Upper lobe of left lung (tissue), 6 donors: ENCODE measurements around the gene RILPL2. TPM values are rescaled to one million over a fixed set of nuclear protein-coding genes. Genes with fewer than 3 reads are reported as not detected.
"Not testable (repeated sequence)": the region's sequence is repeated elsewhere in the genome, so short reads cannot be mapped to it uniquely, and the experiment has no call there.

Source experiments
- ATAC-seq, 2 donors: fragments of 200-7000 bp; cut with Tn5 transposase; one replicate each; pipeline ENCODE4 v1.9.1; 2022; ENCODE audit warnings: mild to moderate bottlenecking in 2 of 2, moderate library complexity in 2 of 2; ENCODE audit not compliant: low FRiP score in 2 of 2
- DNase-seq, 2 donors: peaks; one replicate each; pipeline ENCODE4 v3.0.0-alpha.2; 2019 to 2020
- H3K27ac ChIP-seq, 4 donors: fragments of 200-600 bp; sonication (generic); one replicate each; pipeline ENCODE4 v1.5.1; 2016 to 2019
- H3K27me3 ChIP-seq, 4 donors: fragments of 200-600 bp; sonication (generic); one replicate each; pipeline ENCODE4 v1.5.1; 2017 to 2019
- H3K36me3 ChIP-seq, 4 donors: fragments of 200-600 bp; sonication (generic); one replicate each; pipeline ENCODE4 v1.5.1; 2016 to 2019
- H3K4me1 ChIP-seq, 4 donors: fragments of 200-600 bp; sonication (generic); one replicate each; pipeline ENCODE4 v1.5.1; 2018 to 2019
- H3K4me3 ChIP-seq, 4 donors: fragments of 200-600 bp; sonication (generic); one replicate each; pipeline ENCODE4 v1.5.1; 2017 to 2019; ENCODE audit warnings: mild to moderate bottlenecking in 2 of 4, moderate library complexity in 1 of 4
- H3K9me3 ChIP-seq, 4 donors: fragments of 200-600 bp; sonication (generic); one replicate each; pipeline ENCODE4 v1.5.1; 2018 to 2019
- EP300 ChIP-seq, 4 donors: sonication (generic); formaldehyde crosslinking; IDR thresholded peaks; one replicate each; pipeline ENCODE4 v1.5.1; 2017; ENCODE audit warnings: antibody characterized with exemption in 4 of 4, control low read depth in 2 of 4
- POLR2A ChIP-seq, 4 donors: fragments of 450-650 bp; IDR thresholded peaks; one replicate each; pipeline ENCODE4 v1.5.1; 2016 to 2017; ENCODE audit warnings: antibody characterized with exemption in 4 of 4, mild to moderate bottlenecking in 2 of 4
- POLR2AphosphoS5 ChIP-seq, 2 donors: sonication (generic); formaldehyde crosslinking; IDR thresholded peaks; one replicate each; pipeline ENCODE4 v1.5.1; 2017; ENCODE audit warnings: antibody characterized with exemption in 2 of 2
- WGBS, 2 donors: methylation state at CpG; one replicate each; pipeline ENCODE4 v1.1.5; 2017 to 2018; 5-methylcytosine and 5-hydroxymethylcytosine counted together
- total RNA-seq, 6 donors: library from RNA; depleted of rRNA in 4 of 6; stranded (reverse); fragments of >200 nt in 4 of 6; gene quantifications; one replicate each; pipeline versions ENCODE4 v1.1.0 to v1.2.1, GENCODE V29; 2016 to 2021
- TF ChIP-seq, protein P1 (sequence below), 6 experiments: fragments of 450-650 bp in 4 of 6; fragments of 200-600 bp in 2 of 6; sonication (generic) in 2 of 6; IDR thresholded peaks; one replicate each; pipeline ENCODE4 v1.5.1; 2016 to 2019; ENCODE audit warnings: antibody characterized with exemption in 6 of 6
- donor health status: DM: no; HTN: no; CAD: no; lungs with moderate emphysema.
- donor health status: DM: no; HTN: yes; CAD: no; lungs with severe emphysema.

RILPL2 gene
- total RNA-seq, 6 donors from 2014 or later: 12.5 to 29.9 (median 14.6) TPM

DNA sequence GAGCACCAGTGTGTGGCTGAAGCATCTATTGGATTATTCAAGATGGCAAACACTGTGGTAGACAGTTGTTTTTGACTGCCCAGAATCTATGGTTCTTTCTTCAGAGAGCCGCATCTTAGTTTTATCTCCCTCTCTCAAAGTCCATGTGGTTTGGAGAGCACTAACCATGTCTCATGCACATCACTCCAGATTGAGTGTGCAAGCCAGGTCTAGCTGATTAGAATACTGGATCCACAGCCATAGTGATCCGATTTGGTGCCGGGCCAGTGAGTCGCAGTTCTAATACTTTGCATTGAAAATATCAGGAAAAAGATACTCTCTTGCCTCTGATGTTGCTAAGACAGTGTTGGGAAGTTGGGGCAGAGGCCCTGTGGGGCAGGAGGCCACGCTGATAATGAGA is 67.3 kb downstream of the RILPL2 start:
- no peak for DNase-seq
- no peaks in the 10 kb centered on the region for H3K36me3 ChIP-seq
- WGBS, 2 donors: 96 to 100% methylated on average over 5 of the region's 5 CpGs
- H3K4me3 ChIP-seq: no peak overlapping the region
- peaks cover 6 to 9% (median 6%) of the 10 kb centered on the region in 4 donors for H3K4me1 ChIP-seq
- H3K27me3 ChIP-seq: no peaks in the 10 kb centered on the region
- H3K27ac ChIP-seq: no peak overlapping the region
- ATAC-seq: no peak
- TF ChIP-seq, protein P1, sequence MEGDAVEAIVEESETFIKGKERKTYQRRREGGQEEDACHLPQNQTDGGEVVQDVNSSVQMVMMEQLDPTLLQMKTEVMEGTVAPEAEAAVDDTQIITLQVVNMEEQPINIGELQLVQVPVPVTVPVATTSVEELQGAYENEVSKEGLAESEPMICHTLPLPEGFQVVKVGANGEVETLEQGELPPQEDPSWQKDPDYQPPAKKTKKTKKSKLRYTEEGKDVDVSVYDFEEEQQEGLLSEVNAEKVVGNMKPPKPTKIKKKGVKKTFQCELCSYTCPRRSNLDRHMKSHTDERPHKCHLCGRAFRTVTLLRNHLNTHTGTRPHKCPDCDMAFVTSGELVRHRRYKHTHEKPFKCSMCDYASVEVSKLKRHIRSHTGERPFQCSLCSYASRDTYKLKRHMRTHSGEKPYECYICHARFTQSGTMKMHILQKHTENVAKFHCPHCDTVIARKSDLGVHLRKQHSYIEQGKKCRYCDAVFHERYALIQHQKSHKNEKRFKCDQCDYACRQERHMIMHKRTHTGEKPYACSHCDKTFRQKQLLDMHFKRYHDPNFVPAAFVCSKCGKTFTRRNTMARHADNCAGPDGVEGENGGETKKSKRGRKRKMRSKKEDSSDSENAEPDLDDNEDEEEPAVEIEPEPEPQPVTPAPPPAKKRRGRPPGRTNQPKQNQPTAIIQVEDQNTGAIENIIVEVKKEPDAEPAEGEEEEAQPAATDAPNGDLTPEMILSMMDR (IDR thresholded peaks at IDR 0.05): no peak
- TF ChIP-seq EP300 (IDR thresholded peaks at IDR 0.05) (no peak), POLR2AphosphoS5 (IDR thresholded peaks at IDR 0.05) (no peak), POLR2A (IDR thresholded peaks at IDR 0.05) (no peak)
- H3K9me3 ChIP-seq: no peaks in the 10 kb centered on the region

DNA sequence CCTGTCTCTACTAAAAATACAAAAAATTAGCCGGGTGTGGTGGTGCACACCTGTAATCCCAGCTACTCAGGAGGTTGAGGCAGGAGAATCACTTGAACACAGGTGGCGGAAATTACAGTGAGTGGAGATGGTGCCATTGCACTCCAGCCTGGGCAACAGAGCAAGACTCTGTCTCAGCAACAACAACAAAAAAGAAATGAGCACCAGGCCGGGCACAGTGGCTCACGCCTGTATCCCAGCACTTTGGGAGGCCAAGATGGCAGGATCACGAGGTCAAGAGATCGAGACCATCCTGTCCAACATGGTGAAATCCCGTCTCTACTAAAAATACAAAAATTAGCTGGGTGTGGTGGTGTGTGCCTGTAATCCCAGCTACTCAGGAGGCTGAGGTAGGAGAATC is 68.1 kb downstream of the RILPL2 start:
- H3K27ac ChIP-seq, H3K36me3 ChIP-seq, H3K4me3 ChIP-seq, ATAC-seq, H3K9me3 ChIP-seq, DNase-seq, H3K27me3 ChIP-seq: not testable (repeated sequence)
- H3K4me1 ChIP-seq: peaks cover 6 to 15% (median 7%) of the 10 kb centered on the region in 4 donors
- WGBS, 2 donors: 94 to 96% methylated on average over 7 of the region's 7 CpGs

DNA sequence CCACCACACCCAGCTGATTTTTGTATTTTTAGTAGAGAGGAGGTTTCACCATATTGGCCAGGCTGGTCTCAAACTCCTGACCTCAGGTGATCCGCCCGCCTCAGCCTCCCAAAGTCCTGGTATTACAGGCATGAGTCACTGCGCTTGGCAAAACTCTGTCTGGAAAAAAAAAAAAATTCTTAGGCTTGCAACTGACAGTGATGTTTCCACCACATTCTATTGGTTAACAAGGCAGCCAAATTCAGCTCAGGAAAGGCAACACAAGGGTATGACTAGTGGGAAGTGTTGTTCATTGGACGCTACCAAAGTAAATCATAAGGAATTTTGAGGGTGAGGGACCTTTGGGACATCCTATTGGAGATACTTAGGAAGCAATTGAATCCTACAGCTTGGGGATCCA is 69.0 kb downstream of the RILPL2 start:
- ATAC-seq: no peak
- no peak for DNase-seq
- Histone ChIP-seq H3K9me3 (no peaks in the 10 kb centered on the region), H3K4me3 (no peak overlapping the region), H3K4me1 (peaks cover 13 to 24% (median 15%) of the 10 kb centered on the region in 4 donors), H3K36me3 (no peaks in the 10 kb centered on the region), H3K27me3 (no peaks in the 10 kb centered on the region), H3K27ac (no peak overlapping the region)
- 89 to 94% methylated on average over 4 of the region's 4 CpGs for WGBS, 2 donors
- no peak for TF ChIP-seq POLR2AphosphoS5 (IDR thresholded peaks at IDR 0.05)
- no peak for TF ChIP-seq POLR2A (IDR thresholded peaks at IDR 0.05)
- TF ChIP-seq EP300 (IDR thresholded peaks at IDR 0.05): no peak
- TF ChIP-seq, protein P1 (IDR thresholded peaks at IDR 0.05): no peak

Other genes starting within 250 kb of the RILPL2 start
- gene MPHOSPH9, start 203.5 kb downstream of the RILPL2 start, total RNA-seq: 10 to 100 TPM; 12.6 to 82.8 (median 17.6) TPM
- 10 to 100 TPM in 4 of 6 donors, 1 to 10 TPM in 2; 9.4 to 27.4 (median 13.6) TPM for gene MTRFR, start 203.2 kb downstream of the RILPL2 start, total RNA-seq
- 100 to 1,000 TPM in 1 of 6 donors, 10 to 100 TPM in 5; 29.3 to 122 (median 75.4) TPM for gene CDK2AP1, start 164.8 kb downstream of the RILPL2 start, total RNA-seq
- 10 to 100 TPM in 5 of 6 donors, 1 to 10 TPM in 1; 7.5 to 25.2 (median 20.3) TPM for gene SBNO1, start 71.8 kb downstream of the RILPL2 start, total RNA-seq
- 10 to 100 TPM; 35.1 to 50.2 (median 43.8) TPM for gene KMT5A, start 52.6 kb downstream of the RILPL2 start, total RNA-seq
- 10 to 100 TPM; 16.7 to 50.3 (median 26.6) TPM for gene SNRNP35, start 21.5 kb upstream of the RILPL2 start, total RNA-seq
- gene RILPL1, start 97.0 kb upstream of the RILPL2 start, total RNA-seq: 10 to 100 TPM; 10.3 to 60.8 (median 18.6) TPM
- 100 to 1,000 TPM in 4 of 6 donors, 10 to 100 TPM in 2; 45.6 to 230 (median 141) TPM for gene TMED2, start 147.9 kb upstream of the RILPL2 start, total RNA-seq
- gene DDX55, start 165.4 kb upstream of the RILPL2 start, total RNA-seq: 10 to 100 TPM; 18.0 to 57.5 (median 28.4) TPM
- gene EIF2B1, start 197.0 kb upstream of the RILPL2 start, total RNA-seq: 100 to 1,000 TPM in 1 of 6 donors, 10 to 100 TPM in 5; 41.2 to 144 (median 74.0) TPM
- 10 to 100 TPM in 5 of 6 donors, 1 to 10 TPM in 1; 9.8 to 22.3 (median 16.8) TPM for gene GTF2H3, start 197.1 kb upstream of the RILPL2 start, total RNA-seq
- gene TCTN2, start 234.4 kb upstream of the RILPL2 start, total RNA-seq: 10 to 100 TPM in 5 of 6 donors, 1 to 10 TPM in 1; 8.4 to 22.3 (median 14.8) TPM